Neuron (in vitro differentiated cells): ENCODE measurements around the gene SYP.

Experiments used
- H2AFZ ChIP-seq: one replicate; pipeline ENCODE4 v1.6.1; 2013; ENCODE audit warnings: low read depth, mild to moderate bottlenecking, inconsistent platforms, low read length, moderate library complexity
- H3K27me3 ChIP-seq: one replicate; pipeline ENCODE4 v1.6.1; 2013; ENCODE audit warnings: low read length; ENCODE audit not compliant: insufficient read depth
- H3K36me3 ChIP-seq: one replicate; pipeline ENCODE4 v1.6.1; 2013; ENCODE audit warnings: low read length; ENCODE audit not compliant: insufficient read depth
- H3K4me1 ChIP-seq: one replicate; pipeline ENCODE4 v1.6.1; 2013; ENCODE audit warnings: low read length; ENCODE audit not compliant: insufficient read depth
- H3K4me3 ChIP-seq: 2 replicates; pipeline ENCODE4 v1.5.1; 2013; ENCODE audit warnings: mild to moderate bottlenecking, low read length, moderate library complexity
- H3K9me3 ChIP-seq: one replicate; pipeline ENCODE4 v1.6.1; 2013; ENCODE audit warnings: low read length

SYP gene

GRCh38 chrX:49212209-49212608 is 12.2 kb upstream of the SYP start:
- Histone ChIP-seq H3K36me3 (no peaks in the 10 kb centered on the region), H3K27me3 (no peaks in the 10 kb centered on the region), H2AFZ (no peak overlapping the region), H3K4me3 (no peak overlapping the region), H3K4me1 (no peaks in the 10 kb centered on the region), H3K9me3 (no peaks in the 10 kb centered on the region)

GRCh38 chrX:49211074-49211473 is 11.1 kb upstream of the SYP start:
- Histone ChIP-seq H3K4me1 (no peaks in the 10 kb centered on the region), H3K4me3 (no peak overlapping the region), H2AFZ (no peak overlapping the region), H3K27me3 (no peaks in the 10 kb centered on the region), H3K9me3 (no peaks in the 10 kb centered on the region), H3K36me3 (no peaks in the 10 kb centered on the region)

GRCh38 chrX:49210406-49210805 is 10.4 kb upstream of the SYP start:
- no peak overlapping the region for H3K4me3 ChIP-seq

GRCh38 chrX:49209434-49210251 is 9.7 kb upstream of the SYP start:
- Histone ChIP-seq H3K27me3 (peaks cover 3% of the 10 kb centered on the region), H3K36me3 (no peaks in the 10 kb centered on the region), H3K4me3 (no peak overlapping the region), H3K4me1 (no peaks in the 10 kb centered on the region), H2AFZ (no peak overlapping the region), H3K9me3 (no peaks in the 10 kb centered on the region)

More at GRCh38 chrX:49210406-49210805, 10.4 kb upstream of the SYP start:
- no peaks in the 10 kb centered on the region for H3K36me3 ChIP-seq
- no peaks in the 10 kb centered on the region for H3K4me1 ChIP-seq
- no peak overlapping the region for H2AFZ ChIP-seq
- H3K9me3 ChIP-seq = no peaks in the 10 kb centered on the region
- no peaks in the 10 kb centered on the region for H3K27me3 ChIP-seq

- no peaks in the 10 kb centered on the region for H3K36me3 ChIP-seq
- no peaks in the 10 kb centered on the region for H3K4me1 ChIP-seq
- H3K4me3 ChIP-seq = no peak overlapping the region
- no peaks in the 10 kb centered on the region for H3K9me3 ChIP-seq
- no peak overlapping the region for H2AFZ ChIP-seq
- H3K27me3 ChIP-seq = peaks cover 11% of the 10 kb centered on the region
Measured at GRCh38 chrX:49208399-49208798, 8.4 kb upstream of the SYP start.

- Histone ChIP-seq H3K4me3 (no peak overlapping the region), H2AFZ (no peak overlapping the region), H3K36me3 (no peaks in the 10 kb centered on the region), H3K4me1 (no peaks in the 10 kb centered on the region), H3K9me3 (no peaks in the 10 kb centered on the region), H3K27me3 (peaks cover 11% of the 10 kb centered on the region)
Measured at GRCh38 chrX:49206543-49206942, 6.5 kb upstream of the SYP start.

- no peaks in the 10 kb centered on the region for H3K9me3 ChIP-seq
- no peaks in the 10 kb centered on the region for H3K36me3 ChIP-seq
- no peak overlapping the region for H2AFZ ChIP-seq
- H3K27me3 ChIP-seq = peaks cover 11% of the 10 kb centered on the region
- no peaks in the 10 kb centered on the region for H3K4me1 ChIP-seq
- H3K4me3 ChIP-seq = no peak overlapping the region
Measured at GRCh38 chrX:49205443-49205842, 5.5 kb upstream of the SYP start.

- H3K9me3 ChIP-seq = no peaks in the 10 kb centered on the region
Measured at GRCh38 chrX:49204709-49205108, 4.7 kb upstream of the SYP start.

GRCh38 chrX:49204017-49204416 is 4.0 kb upstream of the SYP start:
- Histone ChIP-seq H3K4me3 (no peak overlapping the region), H3K4me1 (no peaks in the 10 kb centered on the region), H3K9me3 (no peaks in the 10 kb centered on the region), H2AFZ (no peak overlapping the region), H3K36me3 (no peaks in the 10 kb centered on the region), H3K27me3 (peaks cover 11% of the 10 kb centered on the region)

More at GRCh38 chrX:49204709-49205108, 4.7 kb upstream of the SYP start:
- Histone ChIP-seq H2AFZ (no peak overlapping the region), H3K36me3 (no peaks in the 10 kb centered on the region), H3K4me1 (no peaks in the 10 kb centered on the region), H3K4me3 (no peak overlapping the region), H3K27me3 (peaks cover 11% of the 10 kb centered on the region)

- Histone ChIP-seq H3K36me3 (no peaks in the 10 kb centered on the region), H3K4me1 (no peaks in the 10 kb centered on the region), H2AFZ (no peak overlapping the region), H3K4me3 (no peak overlapping the region), H3K27me3 (peaks cover 11% of the 10 kb centered on the region), H3K9me3 (no peaks in the 10 kb centered on the region)
Measured at GRCh38 chrX:49203536-49203935, 3.5 kb upstream of the SYP start.

GRCh38 chrX:49202022-49202421 is 2.0 kb upstream of the SYP start:
- H3K36me3 ChIP-seq = no peaks in the 10 kb centered on the region
- H3K27me3 ChIP-seq = peaks cover 11% of the 10 kb centered on the region
- H2AFZ ChIP-seq = no peak overlapping the region
- no peaks in the 10 kb centered on the region for H3K4me1 ChIP-seq
- no peak overlapping the region for H3K4me3 ChIP-seq
- H3K9me3 ChIP-seq = no peaks in the 10 kb centered on the region

- peak overlapping the region; percentile 42 for H3K4me3 ChIP-seq
Measured at GRCh38 chrX:49199315-49199595, 738 bp downstream of the SYP start.

GRCh38 chrX:49198540-49199314 is 1.3 kb downstream of the SYP start:
- H3K36me3 ChIP-seq = no peaks in the 10 kb centered on the region
- H2AFZ ChIP-seq = no peak overlapping the region
- no peaks in the 10 kb centered on the region for H3K4me1 ChIP-seq
- peaks cover under 1% of the 10 kb centered on the region for H3K27me3 ChIP-seq
- peak overlapping the region; percentile 42 for H3K4me3 ChIP-seq
- no peaks in the 10 kb centered on the region for H3K9me3 ChIP-seq

More at GRCh38 chrX:49199315-49199595, 738 bp downstream of the SYP start:
- no peaks in the 10 kb centered on the region for H3K36me3 ChIP-seq
- no peaks in the 10 kb centered on the region for H3K9me3 ChIP-seq
- no peaks in the 10 kb centered on the region for H3K4me1 ChIP-seq
- no peak overlapping the region for H2AFZ ChIP-seq
- H3K27me3 ChIP-seq = peaks cover 6% of the 10 kb centered on the region
